ENCODE results near the gene ANKRD65.
"Not testable (repeated sequence)": the region's sequence is repeated elsewhere in the genome, so short reads cannot be mapped to it uniquely, and the experiment has no call there.

ANKRD65 gene

GRCh38 chr1:1421147-1421906 is at the start of gene ANKRD65:
Gene ANKRD65, minus strand, starts transcription at chr1:1421276. Its CDS starts 271 bp downstream, at chr1:1421005.
- peak; percentile 64 for DNase-seq (ENCODE audit: low spot score)
- no peak for TF ChIP-seq CTCF (conservative IDR thresholded peaks at IDR 0.05; ENCODE audit: low read depth)
- H3K27ac ChIP-seq: peak within 1 kb of the TSS; percentile 75
- ChIA-PET CTCF (interaction anchor here (0.5 to 1.4 kb wide), 3 partner anchors 14 to 69 kb away, joined by 3 read pairs; no protein-coding TSS in a partner anchor), POLR2A (ENCODE audit: low non-redundant PET) (interaction anchor here (0.9 kb wide), 1 partner anchor 13 kb away, joined by 3 read pairs; no protein-coding TSS in a partner anchor)

- DNase-seq (ENCODE audit: low spot score); POLR2A ChIA-PET (ENCODE audit: low non-redundant PET); H3K27ac ChIP-seq: not testable (repeated sequence)
- CTCF ChIA-PET: interaction anchor here (0.7 kb wide), 1 partner anchor 28 kb away, joined by 3 read pairs; no protein-coding TSS in a partner anchor
Observed at GRCh38 chr1:1468196-1468985, 47.3 kb upstream of the ANKRD65 start.

GRCh38 chr1:1463312-1463711 is 42.2 kb upstream of the ANKRD65 start:
- ChIA-PET POLR2A (ENCODE audit: low non-redundant PET) (interaction anchor here (1.1 kb wide), 1 partner anchor 57 kb away, joined by 4 read pairs; the partner anchor contains the start of gene MRPL20), CTCF (no interaction called here)
- no peak for TF ChIP-seq CTCF (conservative IDR thresholded peaks at IDR 0.05; ENCODE audit: low read depth)
- DNase-seq (ENCODE audit: low spot score): no peak
- peak overlapping the region; percentile 99 for H3K27ac ChIP-seq

GRCh38 chr1:1462318-1462966 is 41.4 kb upstream of the ANKRD65 start:
- CTCF ChIA-PET: interaction anchor here (0.7 to 2.2 kb wide), 2 partner anchors 21 to 85 kb away, joined by 4 to 7 read pairs; no protein-coding TSS in a partner anchor
- H3K27ac ChIP-seq: peak overlapping the region; percentile 99
- POLR2A ChIA-PET (ENCODE audit: low non-redundant PET): interaction anchor here (0.6 to 1.1 kb wide), 2 partner anchors 48 to 56 kb away, joined by 3 to 4 read pairs; partner anchors contain the start of gene MRPL20
- DNase-seq (ENCODE audit: low spot score): peak; percentile 52
- TF ChIP-seq CTCF (conservative IDR thresholded peaks at IDR 0.05; ENCODE audit: low read depth): no peak

- ChIA-PET CTCF (interaction anchor here (2.2 kb wide), 1 partner anchor 20 kb away, joined by 7 read pairs; no protein-coding TSS in a partner anchor), POLR2A (ENCODE audit: low non-redundant PET) (interaction anchor here (1.1 kb wide), 1 partner anchor 55 kb away, joined by 4 read pairs; the partner anchor contains the start of gene MRPL20)
- peak overlapping the region; percentile 99 for H3K27ac ChIP-seq
- TF ChIP-seq CTCF (conservative IDR thresholded peaks at IDR 0.05; ENCODE audit: low read depth): no peak
- DNase-seq (ENCODE audit: low spot score): no peak
Observed at GRCh38 chr1:1461721-1462317, 40.7 kb upstream of the ANKRD65 start.

- POLR2A ChIA-PET (ENCODE audit: low non-redundant PET): no interaction called here
- CTCF ChIA-PET: interaction anchor here (2.2 kb wide), 1 partner anchor 19 kb away, joined by 7 read pairs; no protein-coding TSS in a partner anchor
- TF ChIP-seq CTCF (conservative IDR thresholded peaks at IDR 0.05; ENCODE audit: low read depth): no peak
Observed at GRCh38 chr1:1460540-1461130, 39.6 kb upstream of the ANKRD65 start.

GRCh38 chr1:1459711-1460110 is 38.6 kb upstream of the ANKRD65 start:
- POLR2A ChIA-PET (ENCODE audit: low non-redundant PET); DNase-seq (ENCODE audit: low spot score); H3K27ac ChIP-seq; CTCF ChIA-PET: not testable (repeated sequence)

More at GRCh38 chr1:1460540-1461130, 39.6 kb upstream of the ANKRD65 start:
- no peak for DNase-seq (ENCODE audit: low spot score)
- H3K27ac ChIP-seq: peak overlapping the region; percentile 99

GRCh38 chr1:1459156-1459555 is 38.1 kb upstream of the ANKRD65 start:
- DNase-seq (ENCODE audit: low spot score); CTCF ChIA-PET; POLR2A ChIA-PET (ENCODE audit: low non-redundant PET); H3K27ac ChIP-seq: not testable (repeated sequence)

- POLR2A ChIA-PET (ENCODE audit: low non-redundant PET); DNase-seq (ENCODE audit: low spot score); H3K27ac ChIP-seq: not testable (repeated sequence)
- CTCF ChIA-PET: interaction anchor here (0.6 kb wide), 1 partner anchor 48 kb away, joined by 3 read pairs; no protein-coding TSS in a partner anchor
Observed at GRCh38 chr1:1456683-1457255, 35.7 kb upstream of the ANKRD65 start.

All from RWPE1 (cell line).